T-helper 22 cell (primary cell): ENCODE data around the gene CORO2A.
A peak's percentile ranks its signal among the peaks of the same experiment; 100 is the strongest.
"Not testable (repeated sequence)": the region's sequence is repeated elsewhere in the genome, so short reads cannot be mapped to it uniquely, and the experiment has no call there.

Experiments
- DNase-seq: peaks from one replicate; pipeline ENCODE4 v3.0.0-alpha.2; 2020; ENCODE audit warnings: low read depth

CORO2A gene

DNA sequence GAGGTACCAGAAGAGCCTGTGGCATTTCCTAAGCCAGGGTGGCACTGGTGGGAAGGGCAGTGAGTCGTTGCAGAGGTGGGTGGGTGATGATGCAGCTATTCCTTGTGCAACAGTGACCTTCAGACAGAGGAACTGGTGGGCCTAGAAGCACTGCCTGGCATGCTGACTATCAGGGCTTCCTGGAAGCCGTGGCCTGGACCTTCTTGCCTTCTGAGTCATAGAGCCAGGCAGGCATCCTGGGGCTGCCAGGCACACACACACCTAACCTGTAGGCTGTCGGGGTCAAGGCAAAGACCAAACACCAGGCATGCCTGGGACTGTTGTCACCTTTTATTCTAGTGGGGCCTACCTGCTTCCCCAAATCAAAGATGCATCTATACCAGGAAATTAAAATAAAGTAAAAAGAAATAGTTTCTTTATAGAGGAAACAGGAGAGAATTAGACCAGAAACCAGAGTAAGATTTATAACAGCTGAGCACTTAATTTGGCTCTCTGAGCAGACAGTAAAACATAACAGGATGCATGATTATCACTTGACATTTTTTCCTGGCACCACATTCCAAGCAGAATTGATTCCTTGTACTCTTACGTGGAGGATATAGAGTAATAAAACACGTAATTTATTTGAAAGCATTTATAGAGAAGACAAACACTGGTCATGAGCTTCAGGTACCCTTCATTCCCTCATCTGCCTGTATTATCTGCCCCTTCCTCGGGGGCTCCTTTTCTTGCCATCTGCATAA is 110.8 kb downstream of the CORO2A start:
- DNase-seq: no peak

DNA sequence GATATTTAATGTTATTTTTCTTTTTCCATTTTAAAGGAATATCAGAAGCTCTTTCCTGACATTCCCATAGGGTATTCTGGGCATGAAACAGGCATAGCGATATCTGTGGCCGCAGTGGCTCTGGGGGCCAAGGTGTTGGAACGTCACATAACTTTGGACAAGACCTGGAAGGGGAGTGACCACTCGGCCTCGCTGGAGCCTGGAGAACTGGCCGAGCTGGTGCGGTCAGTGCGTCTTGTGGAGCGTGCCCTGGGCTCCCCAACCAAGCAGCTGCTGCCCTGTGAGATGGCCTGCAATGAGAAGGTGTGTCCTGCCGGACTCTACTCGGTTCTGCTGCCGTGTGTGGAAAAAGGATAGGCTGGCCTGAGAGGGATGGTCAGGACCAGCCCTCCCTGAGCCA is 111.7 kb downstream of the CORO2A start:
- DNase-seq: no peak

- DNase-seq: no peak
These were observed 112.1 kb downstream of the CORO2A start for GRCh38 chr9:98080326-98080725.

GRCh38 chr9:98078895-98079294 is 113.5 kb downstream of the CORO2A start:
- no peak for DNase-seq

- not testable (repeated sequence) for DNase-seq
These were observed 115.9 kb downstream of the CORO2A start for GRCh38 chr9:98076514-98076890.

DNA sequence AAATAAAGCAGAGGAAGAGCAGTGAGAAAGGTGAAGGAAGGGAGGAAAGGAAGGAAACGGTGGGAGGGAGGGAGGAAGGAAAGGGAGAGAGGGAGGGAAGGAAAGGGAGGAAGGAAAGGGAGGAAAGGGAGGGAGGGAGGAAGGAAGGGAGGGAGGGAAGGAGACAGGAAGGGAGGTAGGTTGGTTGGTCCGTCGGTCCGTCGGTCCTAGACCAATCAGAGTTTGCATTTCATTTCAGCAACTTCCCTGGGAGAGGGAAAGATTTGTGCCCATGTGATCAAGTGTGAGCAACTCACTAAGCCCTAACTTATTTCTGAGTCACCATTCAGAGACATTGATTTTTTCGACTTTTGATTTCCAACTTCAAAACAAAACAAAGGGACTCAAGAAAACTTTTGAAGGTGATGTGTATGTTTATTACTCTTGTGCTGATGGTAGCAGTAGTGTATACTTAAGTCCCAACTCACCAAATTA is 117.1 kb downstream of the CORO2A start:
- DNase-seq: no peak

GRCh38 chr9:98074115-98074990 is 118.1 kb downstream of the CORO2A start:
- DNase-seq: peak; percentile 29

DNA sequence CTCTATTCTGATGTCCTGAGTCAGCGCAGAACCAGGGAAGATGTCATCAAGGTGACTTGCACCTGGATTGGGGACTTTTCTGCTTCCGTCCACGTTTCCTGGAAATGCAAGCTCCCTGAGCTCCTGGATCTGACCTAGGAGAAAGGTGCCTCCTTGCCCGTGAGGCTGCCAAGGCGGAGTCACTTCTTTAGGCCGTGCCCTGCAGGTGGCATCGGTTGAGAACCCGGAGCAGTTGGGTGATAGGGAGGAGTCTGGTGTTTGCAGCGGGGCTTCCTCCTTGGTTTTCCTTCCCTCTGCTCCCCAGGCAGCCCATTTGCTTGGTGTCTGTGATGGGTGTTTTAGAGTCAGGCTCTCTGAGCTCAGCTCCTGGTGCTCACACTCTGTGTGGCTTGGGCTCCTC is 120.7 kb downstream of the CORO2A start:
- DNase-seq: no peak
